ENCODE measurements around the gene PIR.
A peak's percentile ranks its signal among the peaks of the same experiment; 100 is the strongest.

The PIR gene

GRCh38 chrX:15492469-15492868 is 664 bp downstream of the PIR start:
- DNase-seq (ENCODE audit: low read depth in 2 of 2, low spot score in 1 of 2) = no peak

DNA sequence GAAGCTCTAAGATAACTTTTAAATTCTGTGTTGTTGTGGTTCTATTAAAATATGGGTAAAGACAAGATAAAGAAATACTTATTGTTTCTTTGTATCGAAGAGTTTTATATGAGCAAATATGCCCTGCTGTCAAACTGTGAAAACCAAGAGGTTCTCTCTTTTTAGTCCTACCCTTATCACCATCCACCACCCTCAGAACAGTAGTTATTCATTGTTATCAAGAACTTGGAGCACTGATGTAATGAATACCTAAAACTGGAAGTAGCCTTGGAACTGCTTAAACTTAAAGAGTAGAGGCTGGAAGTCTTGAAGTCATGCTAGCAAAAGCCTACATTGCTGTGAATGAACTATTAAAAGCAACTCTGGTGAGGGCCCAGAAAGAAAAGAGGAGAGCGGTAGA is 9.2 kb downstream of the PIR start:
- DNase-seq (ENCODE audit: low read depth in 2 of 2, low spot score in 1 of 2) = no peak

DNA sequence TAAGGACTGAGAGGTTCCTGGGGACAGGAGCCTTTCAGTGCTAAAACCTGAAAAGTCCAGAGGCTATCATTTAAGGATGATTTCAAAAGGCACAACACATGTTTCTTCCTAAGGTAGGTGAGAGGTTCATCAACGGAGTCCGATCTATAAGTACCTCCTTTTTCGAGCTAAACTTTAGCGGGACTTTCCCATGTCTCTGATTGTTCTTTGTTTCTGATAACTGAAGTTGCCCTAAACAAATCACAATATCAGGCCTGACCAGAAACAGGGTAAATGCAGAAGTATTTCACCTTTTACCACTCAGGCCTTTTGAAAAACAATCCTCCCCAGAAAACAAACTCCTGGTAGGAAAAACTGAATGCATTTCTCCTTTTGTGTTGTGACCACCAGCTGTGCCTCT is 17.6 kb downstream of the PIR start:
- no peak for DNase-seq (ENCODE audit: low read depth in 2 of 2, low spot score in 1 of 2)

DNA sequence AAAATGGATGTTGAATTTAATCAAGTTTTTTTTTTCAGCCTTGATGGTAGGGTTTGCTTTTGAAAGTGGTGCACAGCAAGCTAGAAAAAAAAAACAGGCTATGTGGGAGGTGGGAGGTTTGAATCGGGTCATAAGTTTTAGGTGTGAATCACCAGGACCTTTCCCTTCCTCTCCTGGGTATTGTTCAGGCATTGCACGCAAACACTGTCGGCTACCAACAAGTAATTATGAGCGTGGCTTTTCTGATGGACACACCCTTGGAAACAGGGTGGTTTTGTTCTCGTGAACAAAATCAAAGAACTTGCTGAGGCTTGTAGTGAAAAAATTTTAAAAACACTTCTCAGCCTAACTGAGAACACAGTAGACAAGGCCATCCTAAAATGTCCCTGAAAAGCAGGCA is 18.1 kb downstream of the PIR start:
- DNase-seq (ENCODE audit: low read depth in 2 of 2, low spot score in 1 of 2) = no peak

DNA sequence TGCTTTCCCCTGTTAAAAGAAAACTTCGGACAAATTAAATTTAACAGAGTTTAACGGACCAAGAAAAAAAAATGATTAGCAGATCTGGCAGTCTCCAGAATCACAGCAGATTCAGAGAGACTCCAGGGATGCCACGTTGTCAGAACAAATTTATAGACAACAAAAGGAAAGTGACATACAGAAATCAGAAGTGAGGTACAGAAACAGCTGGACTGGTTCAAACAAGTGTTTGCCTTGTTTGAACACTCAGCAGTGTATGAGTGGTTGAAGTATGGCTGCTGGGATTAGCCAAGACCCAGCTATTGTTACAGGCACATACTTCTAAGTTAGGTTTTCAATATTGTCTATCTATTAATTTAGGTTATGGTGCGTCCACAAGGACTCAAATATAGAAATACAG is 19.1 kb downstream of the PIR start:
- DNase-seq (ENCODE audit: low read depth in 2 of 2, low spot score in 1 of 2) = no peak

- DNase-seq (ENCODE audit: low read depth in 2 of 2, low spot score in 1 of 2) = no peak
Observed at GRCh38 chrX:15472531-15472930, 20.6 kb downstream of the PIR start.

- peak; percentile 11 to 21 for DNase-seq (ENCODE audit: low read depth in 2 of 2, low spot score in 1 of 2)
Observed at GRCh38 chrX:15471028-15471427, 22.1 kb downstream of the PIR start.

- no peak for DNase-seq (ENCODE audit: low read depth in 2 of 2, low spot score in 1 of 2)
Observed at GRCh38 chrX:15469613-15470012, 23.5 kb downstream of the PIR start.

GRCh38 chrX:15468036-15468435 is 25.1 kb downstream of the PIR start:
- DNase-seq (ENCODE audit: low read depth in 2 of 2, low spot score in 1 of 2) = no peak

- no peak for DNase-seq (ENCODE audit: low read depth in 2 of 2, low spot score in 1 of 2)
Observed at GRCh38 chrX:15465896-15466651, 27.1 kb downstream of the PIR start.

- no peak for DNase-seq (ENCODE audit: low read depth in 2 of 2, low spot score in 1 of 2)
Observed at GRCh38 chrX:15465347-15465746, 27.8 kb downstream of the PIR start.

- DNase-seq (ENCODE audit: low read depth in 2 of 2, low spot score in 1 of 2) = no peak
Observed at GRCh38 chrX:15464704-15465103, 28.4 kb downstream of the PIR start.

DNA sequence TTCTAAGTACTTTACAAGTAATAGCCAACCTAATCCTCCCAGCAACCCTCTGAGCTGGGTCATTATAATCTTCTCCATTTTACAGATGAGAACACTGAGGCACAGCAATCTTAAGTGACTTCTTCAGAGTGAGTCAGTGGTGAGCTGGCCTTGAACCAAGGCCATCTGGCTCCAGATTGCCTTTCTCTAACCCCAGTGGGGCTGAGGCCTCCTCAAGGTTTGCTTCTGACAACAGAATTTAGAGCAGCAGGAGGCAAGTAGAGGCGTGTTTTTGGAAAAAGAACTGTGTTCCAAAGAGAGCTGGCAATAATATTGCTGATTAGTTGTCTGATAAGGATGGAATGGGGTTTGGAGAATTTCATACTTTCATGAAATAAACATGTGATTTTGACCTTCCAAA is 41.2 kb downstream of the PIR start:
- no peak for DNase-seq (ENCODE audit: low read depth in 2 of 2, low spot score in 1 of 2)

- DNase-seq (ENCODE audit: low read depth in 2 of 2, low spot score in 1 of 2) = no peak
Observed at GRCh38 chrX:15448010-15448639, 45.0 kb downstream of the PIR start.

DNA sequence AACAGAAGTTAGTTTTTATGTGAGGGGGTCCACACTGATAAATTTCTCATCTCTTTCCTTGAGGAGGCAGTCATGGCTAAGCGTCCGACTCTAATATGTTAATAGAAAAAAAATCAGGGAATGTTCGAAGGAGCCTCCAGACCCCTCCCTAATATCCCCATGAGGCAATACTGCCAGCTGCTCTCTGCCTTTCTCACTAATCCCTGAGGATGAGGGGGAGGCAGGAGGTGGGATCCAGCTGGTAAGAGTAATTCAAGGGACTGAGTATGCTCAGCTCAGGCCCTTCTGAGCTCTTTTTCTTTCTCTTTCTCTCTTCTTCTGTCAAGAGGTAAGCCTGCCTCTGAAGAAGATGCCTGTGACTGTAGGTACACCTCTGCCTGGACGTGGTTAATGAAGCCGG is 51.7 kb downstream of the PIR start:
- DNase-seq (ENCODE audit: low read depth in 2 of 2, low spot score in 1 of 2) = no peak

DNA sequence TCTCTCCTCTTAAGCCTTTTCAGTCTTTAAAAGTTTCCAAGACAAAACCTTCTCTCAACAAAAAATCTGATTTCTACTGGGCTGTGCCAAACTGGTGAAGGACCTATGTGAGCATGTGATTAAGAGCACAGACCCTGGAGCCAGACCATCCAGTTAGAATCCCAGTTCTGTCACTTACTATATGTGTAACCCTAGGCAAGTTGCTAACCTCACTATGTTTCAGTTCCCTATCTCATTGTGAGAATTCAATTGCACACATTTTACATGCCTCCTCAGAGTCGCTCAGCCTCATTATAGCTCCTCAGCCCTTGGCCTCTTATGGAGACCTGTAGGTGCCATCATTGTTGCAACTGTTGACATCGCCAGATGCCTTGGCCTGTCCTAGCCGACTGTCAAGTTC is 54.8 kb downstream of the PIR start:
- DNase-seq (ENCODE audit: low read depth in 2 of 2, low spot score in 1 of 2) = no peak

DNA sequence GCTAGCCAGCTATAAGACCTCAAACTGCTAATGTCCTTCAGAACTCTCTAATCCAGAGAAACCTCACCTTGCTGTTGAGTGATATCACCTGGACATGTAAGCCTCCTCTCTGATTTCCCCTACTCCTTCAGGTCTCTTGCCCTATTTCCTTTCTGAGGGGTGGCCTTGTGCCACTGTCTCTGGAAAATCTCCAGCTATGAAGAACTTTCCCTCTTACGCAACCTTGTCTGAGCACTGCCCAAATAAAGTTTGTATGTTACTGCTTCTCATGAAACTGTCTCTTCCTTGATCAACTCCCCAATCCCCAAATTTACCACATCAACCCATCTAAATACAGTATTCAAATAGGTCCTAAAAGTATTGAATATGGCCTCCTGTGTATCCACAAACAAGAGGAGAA is 55.4 kb downstream of the PIR start:
- DNase-seq (ENCODE audit: low read depth in 2 of 2, low spot score in 1 of 2) = no peak

GRCh38 chrX:15435836-15436619 is 57.1 kb downstream of the PIR start:
- DNase-seq (ENCODE audit: low read depth in 2 of 2, low spot score in 1 of 2) = no peak

GRCh38 chrX:15434205-15434604 is 58.9 kb downstream of the PIR start:
- no peak for DNase-seq (ENCODE audit: low read depth in 2 of 2, low spot score in 1 of 2)

DNA sequence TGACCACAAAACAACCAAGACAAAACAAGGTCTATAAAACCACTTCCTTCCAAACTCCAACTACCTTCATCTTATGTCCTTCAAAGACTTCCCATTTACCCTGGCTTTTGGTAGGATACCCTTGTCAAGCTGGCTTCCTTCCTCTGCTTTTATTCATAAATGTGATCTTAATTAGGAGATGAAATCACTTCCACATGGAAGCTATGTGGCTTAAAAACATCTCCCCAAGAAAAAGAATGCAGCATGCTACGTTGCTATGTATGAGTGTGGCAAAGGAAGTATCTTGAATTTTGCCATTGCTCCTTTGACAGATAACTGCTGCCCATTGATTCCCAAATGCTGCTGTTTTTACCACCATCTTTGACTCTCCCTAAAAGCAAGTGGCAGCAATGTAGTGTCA is 62.5 kb downstream of the PIR start:
- no peak for DNase-seq (ENCODE audit: low read depth in 2 of 2, low spot score in 1 of 2)

- no peak for DNase-seq (ENCODE audit: low read depth in 2 of 2, low spot score in 1 of 2)
Observed at GRCh38 chrX:15430076-15430475, 63.1 kb downstream of the PIR start.

GRCh38 chrX:15425024-15425423 is 68.1 kb downstream of the PIR start:
- DNase-seq (ENCODE audit: low read depth in 2 of 2, low spot score in 1 of 2) = no peak

Measured in stimulated activated CD8-positive, alpha-beta memory T cell treated with anti-CD3 and anti-CD28 coated beads, Interleukin-4, amount 100 ng/mL, for 1 hour (primary cell).